Left colon (tissue), 2 donors: ENCODE measurements around the gene TRIO. TPM values are rescaled to one million over a fixed set of nuclear protein-coding genes. Genes with fewer than 3 reads are reported as not detected.

ENCODE experiments used
- ATAC-seq: fragments of 200-7000 bp; cut with Tn5 transposase; one replicate; pipeline ENCODE4 v1.9.1; 2020; ENCODE audit warnings: mild to moderate bottlenecking, moderate library complexity
- DNase-seq, 2 donors: peaks; one replicate each; pipeline ENCODE4 v3.0.0-alpha.2; 2020
- intact Hi-C, 2 donors: fragments of 100-400 bp; cut with DNase I in 1 of 2; cut with micrococcal nuclease in 1 of 2; formaldehyde crosslinking; loops; one replicate each; pipeline versions ENCODE4 v1.11.2 to v1.14.0; 2022; cut with DNase I, micrococcal nuclease
- total RNA-seq, 2 donors: library from RNA; stranded (reverse); fragmentation: NEBNext Ultra II Directional; extraction: Animal tissue kit (Norgen Biotek cat#: 25700); gene quantifications; one replicate each; pipeline ENCODE4 v1.2.1, GENCODE V29; 2021
- donor health status: DM: no; HTN: no; CAD: no.
- donor health status: DM: yes; HTN: yes; CAD: no.

TRIO gene
- total RNA-seq, 2 donors from 2014 or later: 140 to 181 TPM

- intact Hi-C loops: no loop called here
- no peak for ATAC-seq
- DNase-seq: no peak
These were observed 367.1 kb downstream of the TRIO start for GRCh38 chr5:14510156-14510734.

- intact Hi-C loops: no loop called here
- DNase-seq (no peak), ATAC-seq (no peak)
These were observed 367.7 kb downstream of the TRIO start for GRCh38 chr5:14510880-14511279.

- no peak for DNase-seq
- intact Hi-C loops: no loop called here
- ATAC-seq: peak; percentile 62
These were observed 369.4 kb downstream of the TRIO start for GRCh38 chr5:14512574-14512973.

- ATAC-seq (peak; percentile 94), DNase-seq (peak in 1 of 2 donors; percentile 44)
These were observed 370.1 kb downstream of the TRIO start for GRCh38 chr5:14513266-14513665.

GRCh38 chr5:14516901-14517300 is 373.8 kb downstream of the TRIO start:
- ATAC-seq (no peak), DNase-seq (no peak)
- intact Hi-C loops: no loop called here

More at GRCh38 chr5:14513266-14513665, 370.1 kb downstream of the TRIO start:
- intact Hi-C loops: no loop called here

- no peak for ATAC-seq
- no peak for DNase-seq
- intact Hi-C loops: no loop called here
These were observed 375.5 kb downstream of the TRIO start for GRCh38 chr5:14518638-14519037.

- ATAC-seq (no peak), DNase-seq (no peak)
- intact Hi-C loops: no loop called here
These were observed 378.6 kb downstream of the TRIO start for GRCh38 chr5:14521748-14522147.

- DNase-seq (no peak), ATAC-seq (no peak)
- intact Hi-C loops: no loop called here
These were observed 379.6 kb downstream of the TRIO start for GRCh38 chr5:14522721-14523120.

- intact Hi-C loops: no loop called here
- ATAC-seq (peak; percentile 80), DNase-seq (no peak)
These were observed 380.3 kb downstream of the TRIO start for GRCh38 chr5:14523243-14524034.

GRCh38 chr5:14525397-14525796 is 382.3 kb downstream of the TRIO start:
- intact Hi-C loops: no loop called here
- ATAC-seq (no peak), DNase-seq (no peak)

GRCh38 chr5:14526493-14526892 is 383.4 kb downstream of the TRIO start:
- DNase-seq (no peak), ATAC-seq (no peak)
- intact Hi-C loops: no loop called here

- intact Hi-C loops: no loop called here
- DNase-seq (no peak), ATAC-seq (no peak)
These were observed 385.0 kb downstream of the TRIO start for GRCh38 chr5:14528115-14528514.

GRCh38 chr5:14528926-14529325 is 385.8 kb downstream of the TRIO start:
- intact Hi-C loops: no loop called here
- ATAC-seq: no peak
- no peak for DNase-seq

- intact Hi-C loops: no loop called here
- ATAC-seq (no peak), DNase-seq (no peak)
These were observed 388.5 kb downstream of the TRIO start for GRCh38 chr5:14531668-14532067.

GRCh38 chr5:14532180-14532579 is 389.0 kb downstream of the TRIO start:
- no peak for ATAC-seq

GRCh38 chr5:14534773-14535172 is 391.6 kb downstream of the TRIO start:
- intact Hi-C loops: no loop called here
- peak; percentile 98 for ATAC-seq
- peak in 1 of 2 donors; percentile 44 for DNase-seq

More at GRCh38 chr5:14532180-14532579, 389.0 kb downstream of the TRIO start:
- intact Hi-C loops: no loop called here
- no peak for DNase-seq

- intact Hi-C loops: no loop called here
- DNase-seq: no peak
- peak; percentile 43 for ATAC-seq
These were observed 402.2 kb downstream of the TRIO start for GRCh38 chr5:14545308-14545707.

GRCh38 chr5:14545862-14546261 is 402.7 kb downstream of the TRIO start:
- ATAC-seq (no peak), DNase-seq (no peak)
- intact Hi-C loops: no loop called here

GRCh38 chr5:14547666-14548065 is 404.5 kb downstream of the TRIO start:
- intact Hi-C loops: no loop called here
- DNase-seq (no peak), ATAC-seq (no peak)

GRCh38 chr5:14551211-14551610 is 408.1 kb downstream of the TRIO start:
- DNase-seq (peak; percentile 55 to 82), ATAC-seq (peak; percentile 92)
- intact Hi-C loops: no loop called here

- ATAC-seq (no peak), DNase-seq (no peak)
- intact Hi-C loops: no loop called here
These were observed 408.9 kb downstream of the TRIO start for GRCh38 chr5:14552017-14552416.
